IPS-18c (cell line): ENCODE data around the gene UNC93A.
"Not testable (repeated sequence)": the region's sequence is repeated elsewhere in the genome, so short reads cannot be mapped to it uniquely, and the experiment has no call there.

Experiments
- H3K4me3 ChIP-seq: 2 replicates; pipeline ENCODE4 v1.7.0; 2013; ENCODE audit warnings: low read depth, mild to moderate bottlenecking, low read length, moderate library complexity; ENCODE audit not compliant: insufficient read depth
- H3K9me3 ChIP-seq: one replicate; pipeline ENCODE4 v1.6.1; 2013; ENCODE audit warnings: mild to moderate bottlenecking, low read length, moderate library complexity; ENCODE audit not compliant: control insufficient read depth, insufficient read depth

UNC93A gene

DNA sequence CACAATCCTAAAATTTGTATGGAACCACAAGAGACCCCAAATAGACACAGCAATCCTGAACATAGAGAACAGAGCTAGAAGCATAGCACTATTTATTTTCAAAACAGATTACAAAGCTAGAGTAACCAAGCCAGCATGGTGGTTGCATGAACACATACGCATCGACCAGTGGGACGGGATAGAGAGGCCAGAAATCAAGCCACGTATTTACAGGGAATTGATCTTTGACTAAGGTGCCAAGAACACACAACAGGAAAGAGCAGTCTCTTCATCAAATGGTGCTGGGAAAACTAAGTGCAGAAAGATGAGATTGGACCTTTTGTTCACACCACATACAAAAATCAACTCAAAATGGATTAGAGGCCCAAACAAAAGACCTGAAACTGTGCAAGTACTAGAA lies 54.8 kb downstream of the UNC93A start:
- Histone ChIP-seq H3K4me3 (no peak overlapping the region), H3K9me3 (peaks cover 2% of the 10 kb centered on the region)

DNA sequence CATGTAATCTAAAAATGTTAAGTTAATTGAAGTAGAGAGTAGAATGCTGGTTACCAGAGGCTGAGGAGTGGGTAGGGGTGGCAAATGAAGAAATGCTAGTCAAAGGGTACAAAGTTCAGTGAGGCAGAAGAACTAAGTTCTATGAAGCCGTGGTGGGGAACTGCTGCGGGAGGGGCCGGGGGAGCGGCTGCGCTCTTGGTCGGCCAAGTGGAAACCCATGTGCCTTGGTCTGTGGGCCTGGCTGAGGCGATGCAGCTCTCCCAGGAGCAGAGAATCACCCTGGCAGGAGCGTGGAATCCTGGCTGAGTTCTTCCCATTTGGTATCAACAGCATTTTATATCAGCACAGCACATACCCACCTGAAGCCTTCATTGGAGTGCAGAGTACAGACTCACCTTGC lies 56.1 kb downstream of the UNC93A start:
- H3K9me3 ChIP-seq = peaks cover 2% of the 10 kb centered on the region
- no peak overlapping the region for H3K4me3 ChIP-seq

DNA sequence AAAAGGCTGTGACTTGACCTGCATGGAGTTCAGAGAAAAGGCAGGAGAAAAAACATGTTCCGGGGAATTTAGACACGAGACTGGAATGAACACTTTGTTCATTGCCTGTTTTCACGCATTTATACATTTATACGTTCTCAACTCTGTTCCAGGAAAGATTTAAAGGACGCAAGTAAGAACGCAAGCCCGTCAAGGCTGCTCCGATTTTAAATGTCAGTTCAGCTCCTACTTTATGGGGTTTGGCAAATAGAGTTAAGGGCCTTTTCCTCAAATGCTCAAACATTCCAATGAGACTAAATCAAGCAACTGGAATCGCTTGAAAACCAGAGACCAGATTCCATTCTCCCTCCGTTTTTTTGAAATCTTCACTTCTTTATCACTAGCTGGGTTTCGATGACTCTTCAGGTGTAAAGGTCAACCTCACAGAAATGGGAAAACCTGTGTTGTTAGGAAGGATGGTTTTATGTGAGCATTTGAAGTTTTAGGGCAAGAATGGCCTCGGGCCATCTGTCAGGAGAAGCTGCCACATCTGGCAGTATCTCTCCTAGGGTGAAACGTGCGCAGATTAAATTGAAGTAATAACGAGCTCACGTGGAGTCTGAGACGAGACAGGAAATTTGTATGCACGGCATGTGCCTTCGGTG lies 58.6 kb downstream of the UNC93A start:
- no peak overlapping the region for H3K4me3 ChIP-seq
- H3K9me3 ChIP-seq = peaks cover 4% of the 10 kb centered on the region

DNA sequence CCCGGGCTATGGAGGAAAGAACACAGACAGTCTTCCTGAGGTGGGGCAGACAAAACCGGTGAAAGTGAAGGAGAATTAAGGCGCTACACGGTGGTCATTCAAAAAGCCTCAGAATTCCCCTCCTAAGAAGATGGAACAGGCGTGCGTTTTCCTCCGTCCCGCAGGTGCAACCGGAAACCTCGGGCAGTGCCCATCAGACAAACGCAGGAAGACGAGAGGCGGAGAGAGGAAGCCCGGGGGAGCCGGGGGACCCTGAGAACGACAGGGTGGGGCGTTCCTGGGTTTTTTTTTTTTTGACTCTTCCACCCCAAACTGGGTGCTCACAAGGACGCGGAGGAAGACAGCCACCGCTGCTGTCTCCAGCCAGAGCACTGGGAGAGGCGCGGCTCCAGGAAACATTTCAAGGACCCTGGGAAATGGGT lies 59.2 kb downstream of the UNC93A start:
- peak overlapping the region; percentile 56 for H3K4me3 ChIP-seq
- H3K9me3 ChIP-seq = peaks cover 4% of the 10 kb centered on the region

DNA sequence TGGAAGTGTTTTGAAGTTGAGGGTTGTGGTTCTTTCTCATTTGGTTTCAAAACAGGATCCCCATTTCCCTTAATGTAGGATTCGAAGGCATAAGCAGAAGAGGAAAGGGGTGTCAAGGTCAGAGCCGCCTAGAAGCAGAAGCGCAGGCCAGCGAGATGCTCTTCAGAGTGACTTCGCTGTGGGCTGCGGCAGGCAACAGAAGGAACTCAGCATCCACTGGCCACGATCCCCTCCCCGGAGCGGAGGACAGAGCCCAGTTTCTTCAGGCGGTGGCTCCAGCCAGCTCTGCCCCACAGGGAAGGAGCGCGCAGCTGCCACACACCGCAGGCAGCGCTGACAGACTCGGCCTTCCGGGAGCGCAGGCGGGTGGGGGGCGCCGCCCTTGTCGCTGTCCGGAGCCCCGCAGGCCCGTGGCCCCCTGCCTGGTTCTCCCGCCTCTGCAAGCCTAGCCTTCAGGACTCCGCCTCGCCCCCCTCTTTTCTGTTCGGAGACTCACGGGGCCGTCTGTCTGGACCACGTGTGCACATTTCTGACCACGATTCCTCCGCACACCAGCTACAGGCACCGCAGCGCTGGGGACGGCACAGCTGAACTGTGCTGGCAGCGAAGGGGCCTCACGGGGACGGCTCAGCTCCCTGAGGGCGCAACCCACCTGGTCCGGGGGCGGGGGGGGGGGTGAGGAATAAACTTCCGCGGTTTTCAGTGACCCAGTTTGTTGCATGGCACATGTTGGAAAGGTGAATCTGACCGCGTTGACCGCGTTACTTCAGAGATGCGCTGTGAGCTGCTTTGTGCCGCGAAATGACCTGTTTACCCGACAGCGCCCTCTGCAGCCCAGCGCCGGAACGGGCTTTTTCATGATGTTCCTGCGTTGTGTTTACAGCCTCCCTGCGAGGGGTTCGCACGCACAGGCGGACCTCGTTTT lies 59.9 kb downstream of the UNC93A start:
- peak overlapping the region; percentile 56 for H3K4me3 ChIP-seq
- peaks cover 4% of the 10 kb centered on the region for H3K9me3 ChIP-seq

DNA sequence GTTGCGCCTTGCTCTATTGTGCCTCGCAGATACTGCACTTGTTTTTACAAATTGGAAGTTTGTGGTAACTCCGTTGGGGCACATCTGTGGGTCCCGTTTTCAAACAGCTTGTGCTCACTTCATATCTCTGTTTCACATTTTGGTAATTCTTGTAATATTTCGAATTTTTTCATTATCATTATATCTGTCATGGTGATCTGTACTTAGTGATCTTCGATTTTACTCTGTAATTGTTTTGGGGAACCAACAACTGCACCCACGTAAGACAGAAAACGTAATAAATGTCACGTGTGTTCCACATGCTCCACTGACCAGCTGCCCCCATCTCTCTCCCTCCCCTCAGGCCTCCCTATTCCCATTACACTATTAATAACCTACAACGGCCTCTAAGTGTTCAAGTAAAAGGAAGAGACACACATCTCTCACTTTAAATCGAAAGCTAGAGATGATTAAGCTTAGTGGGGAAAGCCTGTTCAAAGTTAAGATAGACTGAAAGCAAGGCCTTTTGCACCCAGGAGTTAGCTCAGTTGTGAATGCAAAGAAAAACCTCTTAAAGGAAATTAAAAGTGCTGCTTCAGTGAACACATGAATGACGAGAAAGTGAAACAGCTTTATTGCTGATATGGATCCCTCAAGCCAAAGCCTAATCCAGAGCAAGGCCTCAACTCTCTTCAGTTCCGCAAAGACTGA lies 60.7 kb downstream of the UNC93A start:
- H3K9me3 ChIP-seq = peaks cover 4% of the 10 kb centered on the region
- no peak overlapping the region for H3K4me3 ChIP-seq

DNA sequence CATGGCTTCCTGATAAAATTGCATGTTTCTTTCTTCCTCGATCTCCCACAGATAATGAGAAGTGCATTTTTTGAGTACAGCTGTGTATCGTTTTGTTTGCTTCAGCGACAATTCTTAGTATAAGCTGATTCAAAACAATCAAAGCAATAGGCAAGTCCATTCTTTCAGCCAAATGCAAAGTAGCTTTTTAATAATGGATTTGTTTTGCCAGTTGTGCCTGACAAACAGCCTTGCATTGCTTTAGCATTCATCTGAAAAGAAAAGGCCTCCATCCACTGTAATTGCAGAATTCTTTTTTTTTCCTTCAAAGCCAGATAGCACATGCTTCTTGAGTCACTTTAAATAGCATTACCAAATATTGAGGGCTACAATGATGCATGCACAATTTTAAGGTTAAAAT lies 65.8 kb downstream of the UNC93A start:
- H3K9me3 ChIP-seq = peaks cover 4% of the 10 kb centered on the region
- H3K4me3 ChIP-seq = no peak overlapping the region

DNA sequence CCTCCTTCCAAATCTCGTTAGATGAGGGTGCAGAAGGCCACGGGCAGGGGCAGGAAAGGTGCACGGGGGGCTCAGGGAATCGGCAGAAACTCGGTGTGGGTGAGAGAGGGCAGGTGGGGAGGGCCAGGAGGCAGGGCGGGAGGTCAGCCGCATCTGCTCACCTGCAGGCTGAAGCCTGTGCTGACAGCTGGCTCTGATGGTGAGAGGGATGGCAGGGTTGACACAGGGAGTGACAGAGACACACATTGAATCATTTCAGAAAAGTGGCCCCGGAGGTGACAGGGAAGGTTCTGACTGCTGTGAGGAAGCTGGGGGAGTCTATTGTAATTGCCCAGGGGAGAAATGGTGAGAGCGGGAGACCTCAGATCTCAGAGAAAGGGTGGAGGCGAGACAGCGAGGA lies 67.3 kb downstream of the UNC93A start:
- H3K9me3 ChIP-seq, H3K4me3 ChIP-seq: not testable (repeated sequence)

DNA sequence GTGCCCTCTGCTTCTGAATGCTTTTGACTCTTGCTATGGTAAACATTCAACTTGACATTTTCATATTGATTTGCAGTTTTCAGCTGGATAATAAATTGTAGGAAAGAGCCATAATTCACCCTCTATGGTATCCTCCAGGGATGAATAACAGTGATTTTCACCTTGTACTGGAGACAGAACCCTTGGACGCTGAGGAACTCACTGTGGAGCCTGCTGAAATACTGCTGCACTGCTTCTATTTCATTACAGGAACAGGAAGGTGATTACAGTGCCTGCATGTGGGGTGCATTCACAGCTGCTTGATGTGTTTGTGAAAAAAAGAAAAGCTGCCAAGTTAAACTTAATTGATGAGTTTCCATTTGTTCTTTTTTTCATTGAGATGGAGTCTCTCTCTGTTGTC lies 70.1 kb downstream of the UNC93A start:
- H3K9me3 ChIP-seq, H3K4me3 ChIP-seq: not testable (repeated sequence)
